Medulla oblongata (tissue), 1 donor: ENCODE data around the gene GPR162.

ENCODE experiments used
- DNase-seq: peaks from one replicate; pipeline ENCODE4 v3.0.0-alpha.2; 2015; ENCODE audit errors: extremely low spot score

Gene GPR162

GRCh38 chr12:6823182-6824084, 1.8 kb downstream of the GPR162 start:
- no peak for DNase-seq

DNA sequence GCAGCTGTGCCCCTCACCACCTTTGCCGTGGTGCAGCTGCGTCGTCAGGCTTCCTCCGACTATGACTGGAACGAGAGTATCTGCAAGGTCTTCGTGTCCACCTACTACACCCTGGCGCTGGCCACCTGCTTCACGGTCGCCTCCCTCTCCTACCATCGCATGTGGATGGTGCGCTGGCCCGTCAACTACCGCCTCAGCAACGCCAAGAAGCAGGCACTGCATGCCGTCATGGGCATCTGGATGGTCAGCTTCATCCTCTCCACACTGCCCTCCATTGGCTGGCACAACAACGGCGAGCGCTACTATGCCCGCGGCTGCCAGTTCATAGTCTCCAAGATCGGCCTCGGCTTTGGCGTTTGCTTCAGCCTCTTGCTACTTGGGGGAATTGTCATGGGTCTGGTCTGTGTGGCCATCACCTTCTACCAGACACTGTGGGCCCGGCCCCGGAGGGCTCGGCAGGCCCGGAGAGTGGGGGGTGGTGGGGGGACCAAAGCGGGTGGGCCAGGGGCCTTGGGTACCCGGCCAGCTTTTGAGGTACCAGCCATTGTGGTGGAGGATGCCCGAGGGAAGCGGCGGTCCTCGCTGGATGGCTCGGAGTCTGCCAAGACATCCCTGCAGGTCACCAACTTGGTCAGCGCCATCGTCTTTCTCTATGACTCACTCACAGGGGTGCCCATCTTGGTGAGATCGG, 2.6 kb downstream of the GPR162 start:
- DNase-seq: no peak

GRCh38 chr12:6824901-6825381, 3.3 kb downstream of the GPR162 start:
- no peak for DNase-seq

DNA sequence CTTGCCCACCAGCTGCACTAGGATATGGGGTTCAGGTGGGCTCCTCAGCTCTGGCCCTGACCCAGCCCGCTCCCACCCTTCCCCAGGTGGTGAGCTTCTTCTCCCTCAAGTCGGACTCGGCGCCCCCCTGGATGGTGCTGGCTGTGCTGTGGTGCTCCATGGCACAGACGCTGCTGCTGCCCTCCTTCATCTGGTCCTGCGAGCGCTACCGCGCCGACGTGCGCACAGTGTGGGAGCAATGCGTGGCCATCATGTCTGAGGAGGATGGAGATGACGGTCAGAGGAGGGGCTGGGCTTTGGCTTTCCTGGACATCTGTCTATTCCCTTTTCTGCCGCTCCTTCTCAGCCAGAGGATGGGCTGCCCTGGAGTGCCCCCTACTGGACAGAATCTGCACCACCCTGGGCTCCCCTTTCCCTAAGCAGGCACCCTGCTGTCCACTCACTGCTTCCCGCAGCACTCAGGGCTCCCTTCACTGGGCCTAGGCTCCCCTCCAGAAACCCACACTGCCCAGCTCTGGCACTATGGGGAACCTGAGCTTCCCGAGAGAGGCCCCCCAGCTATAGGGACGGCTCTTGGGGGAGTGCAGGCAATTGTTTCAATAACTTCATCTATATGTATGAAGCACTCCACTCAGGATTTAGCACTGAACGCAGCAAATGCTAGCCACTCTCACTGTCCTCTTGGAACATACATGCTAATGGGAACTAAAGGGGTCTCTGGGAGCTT, 3.9 kb downstream of the GPR162 start:
- DNase-seq: peak; percentile 87

DNA sequence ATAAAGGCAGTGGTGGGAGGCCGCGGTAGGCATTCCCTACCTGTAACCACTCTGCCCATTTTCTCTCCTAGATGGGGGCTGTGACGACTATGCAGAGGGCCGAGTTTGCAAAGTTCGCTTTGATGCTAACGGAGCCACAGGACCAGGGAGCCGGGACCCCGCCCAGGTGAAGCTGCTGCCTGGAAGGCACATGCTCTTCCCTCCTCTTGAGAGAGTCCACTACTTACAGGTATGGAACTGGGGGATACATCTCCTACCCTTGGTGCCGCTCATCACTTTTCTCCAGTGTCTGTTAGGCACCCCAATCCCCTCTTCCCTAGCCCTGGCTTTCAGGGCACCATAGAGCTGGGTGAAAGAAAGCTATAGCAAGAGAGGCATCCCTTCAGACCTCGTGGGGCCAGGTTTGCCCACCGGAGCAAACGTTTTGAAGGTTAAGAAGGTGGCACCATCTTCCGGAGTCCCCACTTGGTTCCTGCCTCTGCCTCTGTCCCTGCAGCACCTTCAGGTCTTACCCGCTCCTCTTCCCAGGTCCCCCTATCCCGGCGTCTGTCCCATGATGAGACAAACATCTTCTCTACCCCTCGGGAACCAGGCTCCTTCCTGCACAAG, 4.6 kb downstream of the GPR162 start:
- DNase-seq: no peak

GRCh38 chr12:6826734-6827436, 5.3 kb downstream of the GPR162 start:
- DNase-seq: no peak

GRCh38 chr12:6827437-6827911, 5.9 kb downstream of the GPR162 start:
- peak; percentile 69 for DNase-seq

DNA sequence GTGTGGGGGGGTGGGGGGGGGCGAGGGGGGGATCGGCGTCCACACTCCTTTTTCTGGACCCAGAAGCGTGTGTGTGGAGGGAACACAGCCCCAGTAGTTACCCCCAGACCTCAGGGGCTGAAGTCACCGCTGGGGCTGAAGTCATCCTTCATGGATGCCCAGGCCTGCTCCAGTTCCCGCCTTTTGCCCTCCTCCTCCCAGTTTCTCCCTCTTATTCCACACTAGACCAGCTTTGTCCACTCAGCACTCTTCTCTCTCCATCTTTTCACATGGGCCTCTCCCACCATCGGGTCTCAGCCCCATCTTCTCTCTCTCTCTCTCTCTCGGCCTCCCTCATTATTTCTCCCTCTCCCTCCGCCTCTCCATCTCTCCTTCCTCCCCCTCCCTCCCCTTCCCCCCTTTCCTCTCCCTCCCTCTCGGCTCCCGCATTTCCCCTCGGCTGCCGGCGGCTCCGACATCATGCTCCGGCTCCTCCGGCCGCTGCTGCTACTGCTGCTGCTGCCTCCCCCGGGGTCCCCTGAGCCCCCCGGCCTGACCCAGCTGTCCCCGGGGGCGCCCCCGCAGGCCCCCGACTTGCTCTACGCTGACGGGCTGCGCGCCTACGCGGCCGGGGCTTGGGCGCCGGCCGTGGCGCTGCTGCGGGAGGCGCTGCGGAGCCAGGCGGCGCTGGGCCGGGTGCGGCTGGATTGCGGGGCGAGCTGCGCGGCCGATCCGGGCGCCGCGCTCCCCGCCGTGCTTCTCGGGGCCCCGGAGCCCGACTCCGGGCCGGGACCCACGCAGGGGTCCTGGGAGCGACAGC, 6.6 kb downstream of the GPR162 start, which contains the start of gene P3H3:
Gene P3H3, plus strand, starts transcription at position 426 of the 799 bp plus-strand sequence. Its CDS starts 34 bp downstream, at position 460.
- DNase-seq: no peak

DNA sequence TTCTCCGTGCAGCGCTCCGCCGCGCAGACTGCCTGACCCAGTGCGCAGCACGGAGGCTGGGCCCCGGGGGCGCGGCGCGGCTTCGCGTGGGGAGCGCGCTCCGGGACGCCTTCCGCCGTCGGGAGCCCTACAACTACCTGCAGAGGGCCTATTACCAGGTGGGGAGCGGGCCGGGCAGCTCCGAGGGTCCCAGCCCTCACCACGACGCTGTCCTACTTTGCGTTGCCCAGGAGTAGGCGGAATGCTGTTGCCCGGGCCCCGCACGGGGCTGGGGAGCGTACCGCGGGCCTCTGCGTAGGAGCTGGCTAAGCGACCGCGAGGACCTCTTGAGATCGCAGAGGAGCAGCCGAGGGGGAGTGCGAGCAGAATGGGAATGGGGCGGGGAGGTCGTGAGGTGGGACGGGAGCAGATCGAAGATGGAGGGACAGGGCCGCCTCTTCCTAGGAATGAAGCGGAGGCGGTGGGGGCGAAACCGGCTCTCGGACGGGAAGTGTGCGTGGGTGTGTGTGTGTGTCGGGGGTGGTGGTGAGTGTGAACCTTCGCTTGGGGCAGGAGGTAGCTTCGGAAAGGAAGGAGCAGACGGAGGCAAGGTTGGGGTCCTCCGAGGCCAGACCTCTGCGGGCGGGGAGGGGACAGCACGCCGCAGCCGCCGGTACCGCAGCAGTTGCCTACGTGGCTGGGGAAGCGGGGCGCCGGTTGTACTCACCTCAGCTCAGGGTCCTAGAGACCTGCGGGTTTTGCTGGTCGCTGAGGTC, 7.3 kb downstream of the GPR162 start:
- DNase-seq: no peak

- DNase-seq: no peak
Measured at GRCh38 chr12:6829536-6830220, 8.1 kb downstream of the GPR162 start.

- DNase-seq: no peak
Measured at GRCh38 chr12:6830286-6830890, 8.8 kb downstream of the GPR162 start.

- no peak for DNase-seq
Measured at GRCh38 chr12:6830999-6831398, 9.4 kb downstream of the GPR162 start.

GRCh38 chr12:6831450-6831995, 9.9 kb downstream of the GPR162 start:
- DNase-seq: no peak

DNA sequence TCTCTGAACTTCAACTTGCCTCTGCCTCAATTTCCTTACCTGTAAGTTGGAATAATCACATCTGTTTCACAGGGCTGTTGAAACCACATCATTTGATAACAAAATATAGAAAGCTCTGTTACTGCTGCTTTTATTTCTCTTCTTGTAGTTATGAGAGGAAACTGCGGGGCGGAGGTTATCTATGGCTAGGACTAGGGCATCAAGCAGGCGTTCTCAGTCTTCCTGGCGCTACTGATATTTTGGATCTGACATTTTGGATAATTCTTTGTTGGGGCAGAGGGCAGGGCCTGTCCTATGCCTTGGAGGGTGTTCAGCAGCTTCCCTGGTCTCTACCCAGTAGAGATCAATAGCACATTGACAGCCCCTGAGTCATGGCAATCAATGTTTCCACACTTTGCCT, 10.5 kb downstream of the GPR162 start:
- DNase-seq: no peak

DNA sequence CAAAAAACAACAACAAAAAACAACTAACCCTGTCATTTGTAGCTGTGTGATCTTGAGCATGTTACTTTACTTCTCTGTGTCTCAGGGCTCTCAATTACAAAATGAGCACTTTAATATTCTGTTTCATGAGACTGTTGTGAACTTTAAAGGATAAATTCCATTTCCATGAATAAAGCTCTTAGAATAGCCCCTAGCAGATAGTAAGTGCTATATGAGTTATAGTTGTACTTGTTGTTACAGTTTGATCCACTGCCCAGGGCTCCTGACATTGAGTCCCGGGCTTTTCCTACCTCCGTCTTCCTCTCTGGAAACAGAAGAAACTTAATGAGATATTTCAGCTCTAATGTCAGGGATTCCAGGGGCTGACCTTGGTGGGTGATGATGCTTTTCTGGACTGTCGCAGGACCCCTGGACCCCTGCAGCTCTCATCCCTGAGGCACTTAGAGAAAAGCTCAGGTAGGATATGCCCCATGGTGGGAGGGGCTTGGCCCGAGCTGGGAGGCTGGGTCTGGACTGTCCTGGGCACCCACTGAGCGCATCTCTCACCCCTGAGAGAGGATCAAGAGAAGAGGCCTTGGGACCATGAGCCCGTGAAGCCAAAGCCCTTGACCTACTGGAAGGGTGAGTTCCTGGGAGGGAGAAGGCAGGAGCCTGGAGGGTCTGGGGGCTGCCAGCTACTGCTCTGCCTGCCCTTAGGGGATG, 11.7 kb downstream of the GPR162 start:
- no peak for DNase-seq

DNA sequence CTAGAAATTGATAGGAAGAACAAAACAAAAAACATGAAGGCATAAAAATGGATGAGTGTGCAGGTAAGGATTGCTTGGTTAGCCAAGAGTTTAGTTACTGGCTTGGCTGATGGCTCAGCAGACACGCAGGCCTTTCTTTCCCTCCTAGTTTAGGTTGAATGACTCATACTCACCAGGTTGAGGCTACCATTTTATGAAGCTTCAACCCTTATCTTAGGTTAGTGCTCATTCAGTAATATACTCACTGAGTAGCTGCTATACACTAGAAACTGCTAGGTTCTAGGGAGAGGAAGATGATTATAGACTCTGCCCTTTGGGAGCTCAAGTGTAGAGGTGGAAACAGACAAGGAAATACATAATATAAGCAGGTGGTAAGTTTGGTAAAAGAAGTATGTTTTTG, 12.6 kb downstream of the GPR162 start:
- no peak for DNase-seq

GRCh38 chr12:6834873-6835272, 13.3 kb downstream of the GPR162 start:
- DNase-seq: no peak
